ENCODE measurements around the gene SLC25A33. TPM values are rescaled to one million over a fixed set of nuclear protein-coding genes. Genes with fewer than 3 reads are reported as not detected.
"Not testable (repeated sequence)": the region's sequence is repeated elsewhere in the genome, so short reads cannot be mapped to it uniquely, and the experiment has no call there.

SLC25A33 gene, protein sequence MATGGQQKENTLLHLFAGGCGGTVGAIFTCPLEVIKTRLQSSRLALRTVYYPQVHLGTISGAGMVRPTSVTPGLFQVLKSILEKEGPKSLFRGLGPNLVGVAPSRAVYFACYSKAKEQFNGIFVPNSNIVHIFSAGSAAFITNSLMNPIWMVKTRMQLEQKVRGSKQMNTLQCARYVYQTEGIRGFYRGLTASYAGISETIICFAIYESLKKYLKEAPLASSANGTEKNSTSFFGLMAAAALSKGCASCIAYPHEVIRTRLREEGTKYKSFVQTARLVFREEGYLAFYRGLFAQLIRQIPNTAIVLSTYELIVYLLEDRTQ
- total RNA-seq, result 4.5 TPM

GRCh38 chr1:9539165-9539828, at the start of gene SLC25A33:
TSS of gene SLC25A33 (plus strand) at chr1:9539465. CDS start at chr1:9539692, 227 bp downstream.
- DNase-seq, result peak; percentile 96

DNA sequence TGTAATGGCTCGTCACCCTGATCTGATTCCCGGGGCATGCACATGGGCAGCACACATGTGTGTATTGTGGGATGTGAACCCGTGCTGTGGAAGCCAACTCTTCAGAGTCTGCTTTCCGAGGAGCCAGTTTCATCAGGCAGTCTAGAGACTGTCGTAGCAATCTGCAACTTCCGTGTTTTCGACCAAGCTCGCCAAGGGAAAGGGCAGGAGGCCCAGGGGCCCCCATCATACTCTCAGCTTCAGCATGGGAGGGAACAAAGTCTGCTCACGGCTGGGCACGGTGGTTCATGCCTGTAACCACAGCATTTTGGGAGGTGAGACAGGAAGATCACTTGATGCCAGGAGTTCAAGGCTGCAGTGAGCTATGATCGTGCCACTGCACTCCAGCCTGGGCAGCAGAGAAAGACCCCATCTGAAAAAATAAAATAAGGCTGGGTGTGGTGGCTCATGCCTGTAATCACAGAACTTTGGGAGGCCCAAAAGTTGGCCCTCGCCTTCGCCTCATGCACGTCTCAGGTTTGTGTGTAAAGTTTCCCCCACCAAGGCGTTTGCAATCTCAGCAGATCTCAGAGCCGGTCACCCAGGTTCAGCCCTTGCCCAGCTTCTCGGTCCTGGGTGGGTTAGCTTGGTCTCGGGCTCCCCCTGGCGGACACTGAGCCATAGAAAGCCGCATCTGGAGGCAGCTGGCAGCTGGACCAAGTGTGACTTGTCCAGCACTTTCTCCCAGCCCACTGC, 48.5 kb upstream of the SLC25A33 start:
- peak; percentile 59 for DNase-seq

GRCh38 chr1:9493326-9493725, 45.9 kb upstream of the SLC25A33 start:
- no peak for DNase-seq

- DNase-seq, result no peak
These were observed 44.1 kb upstream of the SLC25A33 start for GRCh38 chr1:9494936-9495758.

- no peak for DNase-seq
These were observed 43.4 kb upstream of the SLC25A33 start for GRCh38 chr1:9495854-9496374.

GRCh38 chr1:9500756-9501754, 38.2 kb upstream of the SLC25A33 start:
- no peak for DNase-seq

- DNase-seq, result no peak
These were observed 36.1 kb upstream of the SLC25A33 start for GRCh38 chr1:9503001-9503675.

- DNase-seq, result no peak
These were observed 34.1 kb upstream of the SLC25A33 start for GRCh38 chr1:9505143-9505542.

DNA sequence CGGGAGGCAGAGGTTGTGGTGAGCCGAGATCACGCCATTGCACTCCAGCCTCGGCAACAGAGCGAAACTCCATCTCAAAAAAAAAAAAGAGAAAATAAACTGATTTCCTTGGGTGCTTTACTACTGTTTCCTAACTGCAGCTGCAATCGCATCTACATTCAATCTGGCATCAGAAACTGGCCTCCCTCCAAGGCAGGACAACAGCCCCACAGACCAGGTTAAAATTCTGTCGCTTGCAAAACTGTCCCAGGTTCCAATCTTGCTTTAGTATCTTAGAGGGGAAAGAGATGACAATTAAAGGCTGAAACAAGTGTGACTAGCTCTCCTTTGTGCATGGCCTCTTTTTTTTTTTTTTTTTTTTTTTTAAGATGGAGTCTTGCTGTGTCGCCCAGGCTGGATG, 32.4 kb upstream of the SLC25A33 start:
- no peak for DNase-seq

DNA sequence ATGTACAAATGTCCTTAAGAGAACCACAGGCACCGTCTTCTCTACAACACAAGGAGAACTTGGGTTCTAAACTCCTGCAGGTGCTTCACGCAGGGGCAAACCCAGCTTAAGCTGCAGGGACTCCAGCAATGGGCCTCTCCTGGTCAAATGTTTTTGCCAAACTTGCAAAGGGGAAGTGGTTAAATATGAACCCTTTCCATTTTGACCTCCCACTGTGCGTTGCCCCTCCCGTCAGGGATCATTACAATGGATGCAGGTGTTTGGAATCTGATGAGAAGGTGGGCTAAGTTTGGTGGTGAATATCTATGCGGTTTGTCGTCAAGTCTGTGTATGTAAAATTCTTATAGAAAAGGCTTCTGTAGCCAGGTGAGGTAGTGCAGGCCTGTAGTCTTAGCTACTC, 29.1 kb upstream of the SLC25A33 start:
- DNase-seq, result no peak

GRCh38 chr1:9515550-9515949, 23.7 kb upstream of the SLC25A33 start:
- DNase-seq, result not testable (repeated sequence)

- no peak for DNase-seq
These were observed 20.7 kb upstream of the SLC25A33 start for GRCh38 chr1:9518454-9518998.

- DNase-seq, result no peak
These were observed 18.9 kb upstream of the SLC25A33 start for GRCh38 chr1:9520411-9520810.

GRCh38 chr1:9529190-9529589, 10.1 kb upstream of the SLC25A33 start:
- no peak for DNase-seq

DNA sequence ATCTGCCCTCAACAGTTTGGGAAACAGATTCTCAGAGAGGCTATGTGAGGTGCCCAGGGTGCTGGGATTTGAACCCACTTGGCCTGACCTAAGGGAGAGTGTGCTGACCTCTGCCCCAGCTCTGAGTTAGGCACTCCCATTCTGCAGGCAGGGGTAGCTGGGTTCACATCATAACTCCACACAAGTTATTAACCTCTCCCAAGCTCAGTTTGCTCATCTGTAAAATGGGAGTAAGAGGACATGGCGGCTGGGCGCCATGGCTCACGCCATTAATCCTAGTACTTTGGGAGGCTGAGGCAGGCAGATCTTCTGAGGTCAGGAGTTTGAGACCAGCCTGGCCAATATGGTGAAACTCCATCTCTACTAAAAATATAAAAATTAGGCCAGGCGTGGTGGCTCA, 8.9 kb upstream of the SLC25A33 start:
- DNase-seq, result no peak

DNA sequence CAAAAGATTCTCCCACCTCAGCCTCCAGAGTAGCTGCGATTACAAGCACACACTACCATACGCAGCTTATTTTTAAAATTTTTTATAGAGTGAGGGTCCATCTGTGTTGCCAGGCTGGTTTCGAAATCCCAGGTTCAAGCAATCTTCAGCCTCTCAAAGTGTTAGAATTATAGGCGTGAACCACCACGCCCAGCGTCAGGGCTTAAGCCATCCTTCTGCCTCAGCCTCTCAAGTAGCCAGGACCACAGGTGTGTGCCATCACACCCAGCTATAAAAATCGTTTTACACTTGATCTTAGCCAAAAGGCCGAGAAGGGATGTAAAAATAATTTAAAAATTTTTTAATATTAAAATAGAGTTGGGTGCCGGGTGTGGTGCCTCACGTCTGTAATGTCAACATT, 4.3 kb upstream of the SLC25A33 start:
- DNase-seq, result no peak

DNA sequence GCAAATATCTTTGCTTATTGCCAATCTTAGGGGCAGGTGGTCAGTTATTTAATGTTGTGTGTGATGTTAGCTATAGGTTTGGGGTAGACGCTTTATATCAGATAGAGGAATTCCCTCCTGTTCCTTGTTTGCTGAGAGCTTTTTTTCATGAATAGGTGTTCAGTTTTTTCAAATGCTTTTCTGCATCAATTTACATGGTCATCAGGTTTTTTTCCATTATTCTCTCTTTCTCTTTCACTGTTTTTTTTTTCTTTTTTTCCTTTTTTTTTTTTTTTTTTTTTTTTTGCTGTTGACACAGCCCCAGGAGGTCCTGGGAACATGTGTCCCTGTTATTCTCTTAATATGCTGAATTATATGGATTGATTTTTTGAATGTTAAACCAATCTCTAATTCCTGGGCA, 3.0 kb upstream of the SLC25A33 start:
- DNase-seq, result no peak

GRCh38 chr1:9537863-9538668, 1.2 kb upstream of the SLC25A33 start:
- DNase-seq, result no peak

- no peak for DNase-seq
These were observed 548 bp upstream of the SLC25A33 start for GRCh38 chr1:9538669-9539164.
